ES-I3 (cell line): ENCODE results near the gene HNRNPAB.
"Not testable (repeated sequence)": the region's sequence is repeated elsewhere in the genome, so short reads cannot be mapped to it uniquely, and the experiment has no call there.

ENCODE experiments used
- H3K36me3 ChIP-seq: 2 replicates; pipeline ENCODE4 v1.6.1; 2013; ENCODE audit warnings: mild to moderate bottlenecking, low read length, control low read depth, moderate library complexity; ENCODE audit not compliant: insufficient read depth
- H3K4me1 ChIP-seq: 2 replicates; pipeline ENCODE4 v1.6.1; 2013; ENCODE audit warnings: mild to moderate bottlenecking, control low read depth, low read length; ENCODE audit not compliant: insufficient read depth
- H3K9ac ChIP-seq: 2 replicates; pipeline ENCODE4 v1.6.1; 2013; ENCODE audit warnings: low read depth, mild to moderate bottlenecking, low read length, moderate library complexity
- H3K9me3 ChIP-seq: 2 replicates; pipeline ENCODE4 v1.6.1; 2013; ENCODE audit warnings: mild to moderate bottlenecking, low read length, moderate library complexity; ENCODE audit not compliant: control insufficient read depth, insufficient read depth

Gene HNRNPAB

DNA sequence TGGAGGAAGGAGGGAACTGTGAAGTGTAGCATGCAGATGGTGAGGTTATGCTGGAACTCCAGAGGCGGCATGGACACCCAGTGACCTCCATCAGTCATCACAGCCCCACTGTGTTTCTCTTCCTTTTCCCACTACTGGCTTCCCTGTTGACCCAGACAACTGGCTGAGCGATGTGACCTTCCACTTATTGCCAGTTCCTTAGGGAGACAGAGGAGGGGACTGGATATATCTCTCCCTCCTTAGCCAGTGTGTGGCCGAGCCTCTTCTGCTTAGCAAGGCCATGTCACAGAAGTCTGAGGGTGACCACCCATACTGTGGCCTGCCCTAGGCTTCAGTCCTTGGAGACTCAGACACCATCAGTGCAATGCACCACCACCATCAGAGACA lies 31.2 kb downstream of the HNRNPAB start:
- H3K4me1 ChIP-seq = peaks cover 10% of the 10 kb centered on the region; the same call in 1 of the 2 replicates
- H3K9ac ChIP-seq = no peak overlapping the region
- H3K9me3 ChIP-seq = no peaks in the 10 kb centered on the region
- H3K36me3 ChIP-seq = no peaks in the 10 kb centered on the region

DNA sequence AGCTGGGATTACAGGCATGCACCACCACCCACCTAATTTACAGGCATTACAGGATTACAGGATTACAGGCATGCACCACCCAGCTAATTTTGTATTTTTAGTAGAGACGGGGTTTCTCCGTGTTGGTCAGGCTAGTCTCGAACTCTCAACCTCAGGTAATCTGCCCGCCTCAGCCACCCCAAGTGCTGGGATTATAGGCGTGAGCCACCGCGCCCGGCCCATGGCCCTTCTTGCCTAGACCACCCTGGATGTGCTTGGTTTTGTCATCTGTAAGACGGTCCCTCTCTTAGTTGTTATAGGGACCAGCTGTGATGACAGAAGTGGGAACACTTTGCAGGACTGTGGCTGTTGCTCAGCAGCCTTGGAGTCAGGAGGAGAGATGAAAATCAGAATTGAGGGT lies 31.8 kb downstream of the HNRNPAB start:
- Histone ChIP-seq H3K9ac (no peak overlapping the region), H3K36me3 (no peaks in the 10 kb centered on the region), H3K4me1 (peaks cover 9% of the 10 kb centered on the region; the same call in 1 of the 2 replicates), H3K9me3 (no peaks in the 10 kb centered on the region)

DNA sequence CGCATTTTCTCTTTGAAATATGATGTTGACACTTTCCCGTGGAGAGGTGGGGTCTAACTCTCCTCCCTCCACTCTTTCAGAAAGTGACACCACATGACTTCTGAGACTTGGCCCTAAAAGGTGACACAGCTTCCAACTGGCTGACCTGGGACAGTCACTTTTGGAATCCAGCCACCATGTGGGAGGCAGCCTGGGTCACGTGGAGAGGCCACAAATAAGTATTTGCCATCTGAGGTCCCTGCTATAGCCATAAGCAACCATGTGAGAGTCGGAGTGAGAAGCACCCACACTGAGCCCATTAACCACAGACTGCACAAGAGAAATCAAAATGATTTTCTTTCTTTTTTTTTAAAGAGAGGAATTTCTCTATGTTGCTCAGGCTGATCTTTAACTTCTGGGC lies 32.3 kb downstream of the HNRNPAB start:
- Histone ChIP-seq H3K9ac (no peak overlapping the region), H3K9me3 (no peaks in the 10 kb centered on the region), H3K36me3 (no peaks in the 10 kb centered on the region), H3K4me1 (peaks cover 7% of the 10 kb centered on the region; the same call in 1 of the 2 replicates)

DNA sequence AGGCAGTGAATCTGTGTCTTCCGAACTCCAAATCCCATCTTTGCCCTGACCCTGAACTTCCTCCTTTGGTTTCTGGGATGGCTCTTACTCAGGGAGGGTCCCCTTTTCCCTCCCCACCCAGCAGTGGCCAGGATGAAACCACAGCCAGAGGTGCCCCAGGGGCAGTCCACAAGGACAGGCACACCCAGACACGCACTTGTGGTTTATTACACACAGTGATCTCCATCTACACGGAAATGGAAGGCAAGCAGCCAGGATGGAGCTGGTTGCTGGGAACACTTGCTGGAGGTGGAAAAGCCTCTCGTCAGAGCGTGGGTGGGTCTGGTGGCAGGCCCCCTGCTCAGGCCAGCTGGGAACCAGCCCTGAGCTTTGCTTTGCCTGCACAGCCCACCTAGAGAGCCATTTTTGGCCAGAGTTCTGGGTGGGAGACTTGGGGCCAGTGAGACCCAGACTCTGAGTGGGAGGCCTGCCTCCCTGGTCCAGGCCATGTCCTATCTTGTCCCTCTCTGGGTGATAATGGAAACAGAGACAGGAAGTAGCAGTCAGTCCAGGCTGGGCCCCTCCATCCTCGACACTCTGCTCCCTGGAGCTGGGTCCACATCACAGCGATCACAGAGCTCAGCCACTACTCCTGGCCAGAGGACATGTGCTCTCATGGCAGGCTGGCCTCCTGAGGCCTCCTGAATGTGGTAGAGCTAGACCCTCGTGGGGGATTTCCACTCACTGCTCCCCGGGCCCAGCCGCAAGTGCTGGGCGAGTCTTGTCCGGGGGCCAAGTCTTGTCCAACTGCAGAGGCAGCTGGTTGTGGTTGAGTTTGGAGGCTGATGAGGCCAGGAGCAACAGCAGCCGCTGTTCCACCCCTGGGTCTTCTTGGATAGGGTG lies 33.3 kb downstream of the HNRNPAB start:
- H3K36me3 ChIP-seq = no peaks in the 10 kb centered on the region
- H3K4me1 ChIP-seq = peaks cover 7% of the 10 kb centered on the region; the same call in 1 of the 2 replicates
- H3K9ac ChIP-seq = no peak overlapping the region
- H3K9me3 ChIP-seq = no peaks in the 10 kb centered on the region

DNA sequence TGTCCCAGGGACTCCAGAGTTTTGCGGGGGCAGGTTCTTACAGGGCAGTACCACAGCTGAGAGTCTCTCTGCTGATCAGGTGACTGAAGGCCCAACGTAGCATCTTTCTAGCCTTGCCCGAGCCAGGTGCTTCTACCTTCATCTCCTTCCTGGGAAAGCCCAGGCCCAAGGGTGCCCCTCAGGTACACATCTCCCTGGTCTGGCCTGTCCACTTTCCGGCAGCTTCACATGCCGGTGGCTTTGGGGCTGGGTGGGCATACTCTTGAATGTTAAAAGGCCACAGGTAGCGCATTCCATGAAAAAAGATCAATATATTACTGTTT lies 33.9 kb downstream of the HNRNPAB start:
- no peak overlapping the region for H3K9ac ChIP-seq
- H3K4me1 ChIP-seq = peaks cover 7% of the 10 kb centered on the region; the same call in 1 of the 2 replicates
- H3K9me3 ChIP-seq = no peaks in the 10 kb centered on the region
- no peaks in the 10 kb centered on the region for H3K36me3 ChIP-seq

DNA sequence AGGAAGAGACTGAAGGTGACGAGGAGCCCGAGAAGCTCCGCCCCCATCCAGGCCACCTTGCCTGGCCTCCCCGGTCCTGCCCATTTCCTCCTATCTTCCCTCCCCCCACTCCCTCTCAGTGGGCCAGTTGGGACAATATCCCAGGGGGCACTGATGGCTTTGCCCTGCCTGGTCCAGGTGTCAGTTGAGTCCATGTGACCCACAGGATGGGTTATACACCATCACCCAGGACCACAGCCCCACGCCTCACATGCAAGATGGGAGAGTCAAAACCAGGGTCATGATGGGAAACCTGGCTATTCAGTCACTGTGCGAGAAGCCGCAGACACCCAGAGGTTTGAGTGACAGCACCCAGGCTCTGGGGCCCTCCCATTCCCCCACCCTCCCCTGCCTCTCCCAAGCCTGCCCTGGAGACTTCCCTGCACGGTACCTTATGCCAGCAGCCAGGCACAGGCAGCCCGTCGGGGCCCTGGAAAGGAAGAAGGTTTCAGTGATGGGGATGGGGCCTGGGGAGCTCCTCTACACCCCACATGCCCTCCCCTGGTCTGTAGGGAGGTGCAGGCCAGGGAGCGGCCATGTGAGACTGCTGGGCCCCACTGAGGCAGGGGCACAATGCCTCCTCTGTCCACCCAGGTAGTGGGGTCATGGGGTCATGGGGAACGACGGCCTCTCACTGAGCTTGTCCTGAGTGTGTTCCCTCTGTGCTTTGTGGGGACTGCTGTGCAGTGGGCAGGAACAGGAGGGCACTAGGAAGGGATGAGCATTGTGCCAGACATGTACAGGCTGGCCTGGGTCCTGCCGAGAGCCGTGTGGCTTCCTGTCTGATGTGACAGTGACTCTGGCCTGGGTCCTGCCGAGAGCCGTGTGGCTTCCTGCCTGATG lies 34.6 kb downstream of the HNRNPAB start:
- no peak overlapping the region for H3K9ac ChIP-seq
- no peaks in the 10 kb centered on the region for H3K36me3 ChIP-seq
- H3K4me1 ChIP-seq = peaks cover 7% of the 10 kb centered on the region; the same call in 1 of the 2 replicates
- no peaks in the 10 kb centered on the region for H3K9me3 ChIP-seq

DNA sequence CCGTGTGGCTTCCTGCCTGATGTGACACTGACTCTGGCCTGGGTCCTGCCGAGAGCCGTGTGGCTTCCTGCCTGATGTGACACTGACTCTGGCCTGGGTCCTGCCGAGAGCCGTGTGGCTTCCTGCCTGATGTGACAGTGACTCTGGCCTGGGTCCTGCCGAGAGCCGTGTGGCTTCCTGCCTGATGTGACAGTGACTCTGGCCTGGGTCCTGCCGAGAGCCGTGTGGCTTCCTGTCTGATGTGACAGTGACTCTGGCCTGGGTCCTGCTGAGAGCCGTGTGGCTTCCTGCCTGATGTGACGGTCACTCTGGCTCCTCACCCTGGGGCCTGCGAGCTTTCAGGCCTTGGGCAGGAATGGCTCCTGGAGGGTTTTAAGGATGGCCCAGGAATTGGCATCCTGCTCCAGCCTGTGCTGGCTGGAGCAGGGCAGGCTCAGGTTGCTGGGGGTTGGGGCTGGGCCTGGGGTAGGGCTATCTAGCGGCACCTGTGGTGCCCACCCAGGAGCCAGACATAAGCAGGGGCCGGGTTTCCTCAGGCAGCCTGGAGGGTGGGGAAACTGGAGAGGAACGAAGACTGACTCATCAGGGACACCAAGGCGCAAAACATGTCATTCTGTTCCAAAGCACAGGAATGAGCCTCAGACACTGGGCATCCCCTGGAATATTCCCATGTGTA lies 35.4 kb downstream of the HNRNPAB start:
- H3K4me1 ChIP-seq, H3K9me3 ChIP-seq, H3K36me3 ChIP-seq, H3K9ac ChIP-seq: not testable (repeated sequence)

DNA sequence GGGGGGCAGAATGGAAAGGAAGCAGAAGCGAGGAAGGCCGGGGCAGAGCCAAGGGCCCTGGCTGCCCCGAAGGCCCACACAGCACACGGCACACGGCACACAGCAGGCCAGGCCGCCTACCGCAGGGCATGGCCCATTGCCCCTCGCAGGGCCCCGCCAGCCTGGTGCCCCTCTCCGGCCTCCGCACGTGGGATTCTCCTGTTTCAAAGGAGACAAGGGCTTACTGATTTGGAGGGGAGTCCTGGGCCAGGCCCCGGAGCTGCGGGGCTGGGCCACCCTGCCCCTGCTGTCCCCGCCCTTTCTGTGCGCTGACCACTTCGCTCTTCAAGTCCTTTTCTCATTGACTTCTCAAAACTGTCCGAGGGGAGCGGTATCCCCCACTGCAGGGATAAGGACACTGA lies 36.0 kb downstream of the HNRNPAB start:
- Histone ChIP-seq H3K36me3 (no peaks in the 10 kb centered on the region), H3K9ac (no peak overlapping the region), H3K9me3 (no peaks in the 10 kb centered on the region), H3K4me1 (peaks cover 4% of the 10 kb centered on the region; the same call in 1 of the 2 replicates)

DNA sequence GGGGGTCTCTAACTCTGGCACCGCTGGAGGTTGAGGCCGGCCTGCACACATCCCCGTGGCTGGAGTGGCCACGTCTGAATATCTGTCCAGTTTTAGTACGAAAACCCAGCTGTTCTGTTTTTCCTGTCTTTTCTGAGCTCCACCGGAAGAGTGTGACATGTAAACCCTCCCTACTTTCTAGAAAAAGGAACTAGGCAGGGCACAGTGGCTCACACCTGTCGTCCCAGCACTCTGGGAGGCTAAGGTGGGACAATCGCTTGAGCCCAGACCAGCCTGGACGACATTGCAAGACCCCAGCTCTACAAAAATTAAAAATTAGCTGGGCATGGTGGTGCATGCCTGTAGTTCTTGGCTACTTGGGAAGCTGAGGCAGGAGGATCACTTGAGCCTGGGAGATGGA lies 36.4 kb downstream of the HNRNPAB start:
- Histone ChIP-seq H3K4me1 (peaks cover 4% of the 10 kb centered on the region; the same call in 1 of the 2 replicates), H3K9me3 (no peaks in the 10 kb centered on the region), H3K9ac (no peak overlapping the region), H3K36me3 (no peaks in the 10 kb centered on the region)

DNA sequence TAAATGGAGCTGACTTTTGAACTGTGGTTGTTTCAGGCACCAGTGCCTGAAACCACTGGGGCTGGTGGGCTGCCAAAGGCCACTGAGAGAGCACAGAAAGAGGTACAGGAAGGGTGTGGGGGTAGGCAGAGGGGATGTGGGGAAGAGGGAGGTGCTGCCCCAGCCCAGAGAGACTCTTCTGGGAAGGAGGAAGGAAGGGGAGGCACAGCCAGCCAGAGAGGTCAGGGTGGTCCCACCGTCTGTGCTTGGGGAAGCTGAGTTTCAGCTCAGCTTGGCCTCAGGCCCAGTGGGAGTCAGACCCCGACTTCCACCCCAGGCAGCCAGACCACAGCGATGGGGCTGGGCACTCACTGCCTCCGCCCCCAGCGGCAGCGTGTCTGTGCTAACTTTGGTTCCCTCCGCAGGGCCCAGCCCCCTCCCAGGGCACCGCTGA lies 36.9 kb downstream of the HNRNPAB start:
- H3K36me3 ChIP-seq = no peaks in the 10 kb centered on the region
- peaks cover 4% of the 10 kb centered on the region; the same call in 1 of the 2 replicates for H3K4me1 ChIP-seq
- no peaks in the 10 kb centered on the region for H3K9me3 ChIP-seq
- no peak overlapping the region for H3K9ac ChIP-seq

DNA sequence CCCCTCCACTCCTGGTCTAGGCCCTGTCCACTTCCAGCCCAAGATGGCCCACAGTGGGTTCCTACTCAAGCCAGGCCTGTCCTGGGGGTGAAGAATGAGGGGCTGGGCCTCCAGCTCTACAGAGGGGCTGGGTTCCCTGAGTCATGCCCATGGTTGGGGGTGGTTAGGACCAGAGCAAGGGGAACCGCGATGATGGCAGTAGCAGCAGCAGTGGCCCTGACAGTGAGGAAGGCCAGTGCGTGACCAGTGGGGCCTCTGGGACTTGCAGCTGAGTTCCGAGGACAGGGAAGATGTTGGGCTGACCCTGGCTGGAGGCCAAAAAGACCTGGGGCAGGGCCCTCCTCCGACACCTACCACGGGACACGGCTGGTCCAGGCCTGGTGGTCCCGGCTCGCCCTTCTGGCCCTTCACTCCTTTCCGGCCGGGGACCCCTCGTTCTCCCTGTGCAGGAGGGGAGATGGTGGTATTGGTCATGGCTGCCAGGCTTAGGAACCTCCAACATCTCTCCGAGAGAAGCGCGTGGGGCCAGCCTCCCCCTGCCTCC lies 37.4 kb downstream of the HNRNPAB start:
- Histone ChIP-seq H3K9me3 (no peaks in the 10 kb centered on the region), H3K4me1 (peaks cover 4% of the 10 kb centered on the region; the same call in 1 of the 2 replicates), H3K36me3 (no peaks in the 10 kb centered on the region), H3K9ac (no peak overlapping the region)

DNA sequence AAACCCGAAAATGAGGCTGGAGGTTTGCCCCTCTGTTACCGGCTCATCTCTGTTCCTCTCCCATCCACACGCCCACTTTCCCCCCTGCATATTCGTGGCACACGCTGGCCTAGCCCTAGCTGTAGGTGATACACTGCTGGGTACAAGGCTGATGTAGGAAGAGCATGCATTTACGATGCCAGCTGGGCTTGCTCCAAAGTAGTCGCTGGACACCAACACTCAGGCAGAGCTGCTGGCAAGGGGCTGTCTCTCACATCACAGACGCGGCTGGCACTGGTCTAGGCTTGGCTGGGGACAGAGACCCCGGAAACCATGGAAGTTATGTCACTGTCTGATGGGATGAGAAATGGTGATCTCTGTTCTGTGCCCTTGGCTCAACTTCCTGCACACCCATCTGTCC lies 38.1 kb downstream of the HNRNPAB start:
- H3K36me3 ChIP-seq = no peaks in the 10 kb centered on the region
- H3K4me1 ChIP-seq = peaks cover 4% of the 10 kb centered on the region; the same call in 1 of the 2 replicates
- no peak overlapping the region for H3K9ac ChIP-seq
- H3K9me3 ChIP-seq = no peaks in the 10 kb centered on the region

DNA sequence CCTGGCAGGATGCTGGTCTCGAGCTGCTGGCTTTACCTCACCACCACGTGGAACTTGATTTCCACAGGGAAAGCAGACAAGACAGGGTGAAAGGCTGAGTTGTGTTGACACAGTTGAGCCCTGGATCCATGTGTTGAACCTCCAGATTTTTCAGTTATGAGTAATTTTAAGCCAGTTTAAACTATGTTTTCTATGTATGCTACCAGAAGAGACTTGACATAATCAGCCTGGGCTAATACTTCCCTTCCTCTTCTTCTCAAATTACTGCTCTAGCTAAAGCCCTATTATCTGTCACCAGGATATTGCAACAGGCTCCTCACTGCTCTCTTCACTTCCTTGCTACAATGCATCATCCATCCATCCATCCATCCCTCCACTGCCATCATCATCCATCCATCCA lies 40.2 kb downstream of the HNRNPAB start:
- Histone ChIP-seq H3K9ac (no peak overlapping the region), H3K9me3 (no peaks in the 10 kb centered on the region), H3K36me3 (no peaks in the 10 kb centered on the region), H3K4me1 (no peaks in the 10 kb centered on the region)

DNA sequence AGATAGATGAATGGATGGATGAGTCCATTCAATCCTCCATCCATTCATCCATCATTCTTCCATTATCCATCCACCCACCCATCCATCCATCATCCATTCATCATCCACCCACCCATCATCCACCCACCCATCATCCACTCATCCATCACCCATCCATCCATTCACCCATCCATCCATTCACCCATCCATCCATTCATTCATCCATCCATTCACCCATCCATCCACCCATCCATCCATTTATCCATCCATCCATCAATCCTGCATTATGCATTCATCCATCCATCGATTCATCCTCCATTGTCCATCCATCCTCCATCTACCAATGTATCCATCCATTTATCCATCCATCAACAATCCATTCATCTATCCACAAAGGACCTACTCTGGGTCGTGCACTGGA lies 41.1 kb downstream of the HNRNPAB start:
- Histone ChIP-seq H3K9ac (no peak overlapping the region), H3K9me3 (no peaks in the 10 kb centered on the region), H3K4me1 (no peaks in the 10 kb centered on the region), H3K36me3 (no peaks in the 10 kb centered on the region)
